H1 (cell line): ENCODE results near the gene SLC66A3. TPM values are rescaled to one million over a fixed set of nuclear protein-coding genes. Genes with fewer than 3 reads are reported as not detected.

Experiments
- polyA plus RNA-seq, 7 experiments: library from polyadenylated mRNA; depleted of rRNA in 3 of 7; stranded (reverse) in 5 of 7; unstranded in 2 of 7; fragments of >200 nt in 5 of 7; fragments of 200-250 nt in 2 of 7; gene quantifications; 1 replicate in 5 of 7; 2 replicates in 1 of 7; 4 replicates in 1 of 7; pipeline versions ENCODE4 v1.2.1 to v1.2.3, GENCODE V29; 2011 to 2013; ENCODE audit warnings: missing spikeins in 2 of 7, mixed read lengths in 2 of 7
- total RNA-seq: library from RNA; stranded (reverse); fragmentation: NEBNext Ultra II Directional; extraction: Animal tissue kit (Norgen Biotek cat#: 25700); gene quantifications from 2 replicates; pipeline ENCODE4 v1.2.1, GENCODE V29; 2021
- TF ChIP-seq, protein P1 (sequence below): fragments of 300-600 bp; sonication (generic); IDR thresholded peaks from 2 replicates; pipeline ENCODE4 v1.7.1; 2012; ENCODE audit warnings: low read length, moderate library complexity, mild to moderate bottlenecking, inconsistent platforms; ENCODE audit not compliant: insufficient replicate concordance

Gene SLC66A3
- total and polyA plus RNA-seq, 2 of the 8 experiments (the other 6 are each of a cell fraction or from before 2014, with no cell fraction given), result 8.7 to 27.8 TPM

DNA sequence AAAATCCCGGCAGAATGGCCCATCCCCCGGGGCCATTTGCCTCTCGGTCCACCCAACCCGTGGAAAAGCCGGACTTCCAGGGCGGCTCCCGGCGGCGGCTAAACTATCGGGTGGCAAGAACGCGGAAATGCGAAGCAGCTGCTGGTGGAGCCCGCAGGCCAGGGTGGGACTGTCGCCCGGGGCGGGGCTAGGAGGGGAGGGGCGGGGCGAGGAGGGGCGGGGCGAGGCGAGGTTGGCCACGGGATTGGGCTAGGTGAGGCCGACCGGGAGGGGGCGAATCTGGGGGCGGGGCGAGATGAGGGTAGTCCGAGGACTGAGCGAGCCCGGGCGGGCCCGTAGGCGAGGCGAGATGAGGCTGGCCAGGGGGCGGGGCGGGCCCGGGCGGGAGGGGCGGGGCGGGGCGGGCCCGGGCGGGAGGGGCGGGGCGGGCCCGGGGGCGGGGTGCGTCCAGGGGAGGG lies 315 bp upstream of the SLC66A3 start (continued):
- TF ChIP-seq, protein P1, sequence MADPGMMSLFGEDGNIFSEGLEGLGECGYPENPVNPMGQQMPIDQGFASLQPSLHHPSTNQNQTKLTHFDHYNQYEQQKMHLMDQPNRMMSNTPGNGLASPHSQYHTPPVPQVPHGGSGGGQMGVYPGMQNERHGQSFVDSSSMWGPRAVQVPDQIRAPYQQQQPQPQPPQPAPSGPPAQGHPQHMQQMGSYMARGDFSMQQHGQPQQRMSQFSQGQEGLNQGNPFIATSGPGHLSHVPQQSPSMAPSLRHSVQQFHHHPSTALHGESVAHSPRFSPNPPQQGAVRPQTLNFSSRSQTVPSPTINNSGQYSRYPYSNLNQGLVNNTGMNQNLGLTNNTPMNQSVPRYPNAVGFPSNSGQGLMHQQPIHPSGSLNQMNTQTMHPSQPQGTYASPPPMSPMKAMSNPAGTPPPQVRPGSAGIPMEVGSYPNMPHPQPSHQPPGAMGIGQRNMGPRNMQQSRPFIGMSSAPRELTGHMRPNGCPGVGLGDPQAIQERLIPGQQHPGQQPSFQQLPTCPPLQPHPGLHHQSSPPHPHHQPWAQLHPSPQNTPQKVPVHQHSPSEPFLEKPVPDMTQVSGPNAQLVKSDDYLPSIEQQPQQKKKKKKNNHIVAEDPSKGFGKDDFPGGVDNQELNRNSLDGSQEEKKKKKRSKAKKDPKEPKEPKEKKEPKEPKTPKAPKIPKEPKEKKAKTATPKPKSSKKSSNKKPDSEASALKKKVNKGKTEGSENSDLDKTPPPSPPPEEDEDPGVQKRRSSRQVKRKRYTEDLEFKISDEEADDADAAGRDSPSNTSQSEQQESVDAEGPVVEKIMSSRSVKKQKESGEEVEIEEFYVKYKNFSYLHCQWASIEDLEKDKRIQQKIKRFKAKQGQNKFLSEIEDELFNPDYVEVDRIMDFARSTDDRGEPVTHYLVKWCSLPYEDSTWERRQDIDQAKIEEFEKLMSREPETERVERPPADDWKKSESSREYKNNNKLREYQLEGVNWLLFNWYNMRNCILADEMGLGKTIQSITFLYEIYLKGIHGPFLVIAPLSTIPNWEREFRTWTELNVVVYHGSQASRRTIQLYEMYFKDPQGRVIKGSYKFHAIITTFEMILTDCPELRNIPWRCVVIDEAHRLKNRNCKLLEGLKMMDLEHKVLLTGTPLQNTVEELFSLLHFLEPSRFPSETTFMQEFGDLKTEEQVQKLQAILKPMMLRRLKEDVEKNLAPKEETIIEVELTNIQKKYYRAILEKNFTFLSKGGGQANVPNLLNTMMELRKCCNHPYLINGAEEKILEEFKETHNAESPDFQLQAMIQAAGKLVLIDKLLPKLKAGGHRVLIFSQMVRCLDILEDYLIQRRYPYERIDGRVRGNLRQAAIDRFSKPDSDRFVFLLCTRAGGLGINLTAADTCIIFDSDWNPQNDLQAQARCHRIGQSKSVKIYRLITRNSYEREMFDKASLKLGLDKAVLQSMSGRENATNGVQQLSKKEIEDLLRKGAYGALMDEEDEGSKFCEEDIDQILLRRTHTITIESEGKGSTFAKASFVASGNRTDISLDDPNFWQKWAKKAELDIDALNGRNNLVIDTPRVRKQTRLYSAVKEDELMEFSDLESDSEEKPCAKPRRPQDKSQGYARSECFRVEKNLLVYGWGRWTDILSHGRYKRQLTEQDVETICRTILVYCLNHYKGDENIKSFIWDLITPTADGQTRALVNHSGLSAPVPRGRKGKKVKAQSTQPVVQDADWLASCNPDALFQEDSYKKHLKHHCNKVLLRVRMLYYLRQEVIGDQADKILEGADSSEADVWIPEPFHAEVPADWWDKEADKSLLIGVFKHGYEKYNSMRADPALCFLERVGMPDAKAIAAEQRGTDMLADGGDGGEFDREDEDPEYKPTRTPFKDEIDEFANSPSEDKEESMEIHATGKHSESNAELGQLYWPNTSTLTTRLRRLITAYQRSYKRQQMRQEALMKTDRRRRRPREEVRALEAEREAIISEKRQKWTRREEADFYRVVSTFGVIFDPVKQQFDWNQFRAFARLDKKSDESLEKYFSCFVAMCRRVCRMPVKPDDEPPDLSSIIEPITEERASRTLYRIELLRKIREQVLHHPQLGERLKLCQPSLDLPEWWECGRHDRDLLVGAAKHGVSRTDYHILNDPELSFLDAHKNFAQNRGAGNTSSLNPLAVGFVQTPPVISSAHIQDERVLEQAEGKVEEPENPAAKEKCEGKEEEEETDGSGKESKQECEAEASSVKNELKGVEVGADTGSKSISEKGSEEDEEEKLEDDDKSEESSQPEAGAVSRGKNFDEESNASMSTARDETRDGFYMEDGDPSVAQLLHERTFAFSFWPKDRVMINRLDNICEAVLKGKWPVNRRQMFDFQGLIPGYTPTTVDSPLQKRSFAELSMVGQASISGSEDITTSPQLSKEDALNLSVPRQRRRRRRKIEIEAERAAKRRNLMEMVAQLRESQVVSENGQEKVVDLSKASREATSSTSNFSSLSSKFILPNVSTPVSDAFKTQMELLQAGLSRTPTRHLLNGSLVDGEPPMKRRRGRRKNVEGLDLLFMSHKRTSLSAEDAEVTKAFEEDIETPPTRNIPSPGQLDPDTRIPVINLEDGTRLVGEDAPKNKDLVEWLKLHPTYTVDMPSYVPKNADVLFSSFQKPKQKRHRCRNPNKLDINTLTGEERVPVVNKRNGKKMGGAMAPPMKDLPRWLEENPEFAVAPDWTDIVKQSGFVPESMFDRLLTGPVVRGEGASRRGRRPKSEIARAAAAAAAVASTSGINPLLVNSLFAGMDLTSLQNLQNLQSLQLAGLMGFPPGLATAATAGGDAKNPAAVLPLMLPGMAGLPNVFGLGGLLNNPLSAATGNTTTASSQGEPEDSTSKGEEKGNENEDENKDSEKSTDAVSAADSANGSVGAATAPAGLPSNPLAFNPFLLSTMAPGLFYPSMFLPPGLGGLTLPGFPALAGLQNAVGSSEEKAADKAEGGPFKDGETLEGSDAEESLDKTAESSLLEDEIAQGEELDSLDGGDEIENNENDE, result no peak
